ENCODE measurements around the gene PDIK1L. TPM values are rescaled to one million over a fixed set of nuclear protein-coding genes. Genes with fewer than 3 reads are reported as not detected.
A peak's percentile ranks its signal among the peaks of the same experiment; 100 is the strongest.

The PDIK1L gene
- total RNA-seq, 1 experiment from 2014 or later: 5.6 TPM

DNA sequence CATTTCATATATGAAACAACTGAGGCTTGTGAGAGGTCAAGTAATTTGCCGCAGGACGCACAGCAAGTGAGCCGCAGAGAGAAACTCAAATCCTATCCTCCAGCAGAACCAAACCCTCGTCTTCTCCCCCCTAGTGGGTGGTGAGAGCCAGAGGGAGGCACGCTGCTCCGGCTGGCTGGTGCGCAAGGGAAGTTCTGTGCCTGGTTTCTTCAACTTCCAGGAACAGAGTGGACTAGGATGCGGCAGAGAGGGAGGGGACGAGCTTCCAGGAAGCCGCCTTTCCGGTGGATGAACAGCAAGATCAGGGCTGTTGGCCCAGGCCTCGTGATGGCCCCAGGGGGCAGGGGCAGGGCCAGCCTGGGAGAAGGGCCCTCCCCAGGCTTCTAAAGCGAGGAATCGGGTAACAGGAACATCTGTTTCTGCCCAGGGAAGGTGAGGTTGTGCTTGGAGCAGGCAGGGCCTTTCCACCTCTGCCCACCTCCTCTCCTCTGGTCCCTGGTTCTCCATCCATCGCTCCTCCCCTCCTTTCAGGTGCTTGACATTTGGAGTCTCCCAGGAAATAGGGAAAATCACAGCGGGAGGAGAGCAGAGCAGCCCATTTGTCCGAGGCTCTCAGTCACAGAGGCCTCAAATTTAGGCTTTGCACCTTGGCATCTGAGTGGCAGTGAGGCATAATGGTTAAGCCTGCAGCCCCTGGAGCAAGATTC, 16.8 kb upstream of the PDIK1L start:
- Histone ChIP-seq H3K18ac (ENCODE audit: insufficient read length, low read depth, low read length) (no peak overlapping the region), H4K91ac (ENCODE audit: insufficient read length, low read depth, low read length) (no peak overlapping the region), H2BK120ac (ENCODE audit: low read depth, low read length, poor library complexity, severe bottlenecking) (no peak overlapping the region), H3K79me2 (ENCODE audit: insufficient read depth, low read length) (no peaks in the 10 kb centered on the region), H2AFZ (ENCODE audit: low read length) (no peak overlapping the region), H3T11ph (ENCODE audit: low read length) (no peak overlapping the region), H3K23ac (ENCODE audit: insufficient read length, low read depth, low read length) (no peak overlapping the region), H4K5ac (ENCODE audit: insufficient read length, low read depth, low read length) (no peak overlapping the region), H4K20me1 (ENCODE audit: control insufficient read depth, insufficient read depth, insufficient read length) (no peaks in the 10 kb centered on the region), H3K23me2 (ENCODE audit: insufficient read length, low read depth, low read length, poor library complexity, severe bottlenecking) (no peaks in the 10 kb centered on the region), H3K56ac (ENCODE audit: insufficient read length, low read depth, low read length) (no peak overlapping the region), H3K4ac (ENCODE audit: low read depth, low read length) (no peak overlapping the region), H3K9me3 (ENCODE audit: control insufficient read depth, low read depth, low read length) (no peaks in the 10 kb centered on the region), H3K79me1 (ENCODE audit: insufficient read depth, low read depth, low read length, poor library complexity, severe bottlenecking) (no peaks in the 10 kb centered on the region), H3K27ac (ENCODE audit: insufficient read length, low read depth, low read length) (no peak overlapping the region), H2BK15ac (ENCODE audit: low read depth, low read length) (no peak overlapping the region), H3K27me3 (ENCODE audit: insufficient read depth, low read length) (no peaks in the 10 kb centered on the region), H4K8ac (replicated peaks; ENCODE audit: insufficient read length, low read depth, low read length) (no peak overlapping the region), H2AK5ac (ENCODE audit: insufficient read length, low read length) (no peak overlapping the region), H3K14ac (ENCODE audit: insufficient read depth, low read length) (peak overlapping the region; percentile 45; the same call in 1 of the 2 replicates), H2BK20ac (ENCODE audit: low read depth, low read length, poor library complexity, severe bottlenecking) (no peak overlapping the region), H3K4me2 (ENCODE audit: insufficient read depth, insufficient read length, low read length) (no peak overlapping the region), H3K4me1 (ENCODE audit: insufficient read depth, low read length) (peaks cover 6% of the 10 kb centered on the region; the same call in 1 of the 2 replicates), H2BK12ac (ENCODE audit: insufficient read length, low read depth, low read length) (no peak overlapping the region), H2BK5ac (ENCODE audit: insufficient read length, low read length) (no peak overlapping the region), H3K9ac (ENCODE audit: extremely low read depth, insufficient read length, low read length) (no peak overlapping the region)
- no peak overlapping the region for H3K27ac Mint-ChIP-seq
- no CpG with 5 or more reads among the region's 17 CpGs for WGBS (ENCODE audit: extremely low coverage, insufficient read length, low lambda C conversion rate)
- peaks cover 23% of the 10 kb centered on the region for H3K27me3 Mint-ChIP-seq (ENCODE audit: low read depth)
- peak overlapping the region in 1 of 2 experiments; percentile 45; a peak in 1 of 5 replicates for H3K4me3 Mint-ChIP-seq
- H3K4me1 Mint-ChIP-seq: peaks cover 23 to 36% of the 10 kb centered on the region in 2 experiments
- peak; percentile 92 for DNase-seq
- H3K36me3 Mint-ChIP-seq (ENCODE audit: insufficient read depth in 1 of 3, low read depth in 3 of 3): no peaks in the 10 kb centered on the region
- peaks cover 0 to 3% of the 10 kb centered on the region in 2 experiments; a peak in 1 of 5 replicates for H3K9me3 Mint-ChIP-seq
- TF ChIP-seq, protein P1, sequence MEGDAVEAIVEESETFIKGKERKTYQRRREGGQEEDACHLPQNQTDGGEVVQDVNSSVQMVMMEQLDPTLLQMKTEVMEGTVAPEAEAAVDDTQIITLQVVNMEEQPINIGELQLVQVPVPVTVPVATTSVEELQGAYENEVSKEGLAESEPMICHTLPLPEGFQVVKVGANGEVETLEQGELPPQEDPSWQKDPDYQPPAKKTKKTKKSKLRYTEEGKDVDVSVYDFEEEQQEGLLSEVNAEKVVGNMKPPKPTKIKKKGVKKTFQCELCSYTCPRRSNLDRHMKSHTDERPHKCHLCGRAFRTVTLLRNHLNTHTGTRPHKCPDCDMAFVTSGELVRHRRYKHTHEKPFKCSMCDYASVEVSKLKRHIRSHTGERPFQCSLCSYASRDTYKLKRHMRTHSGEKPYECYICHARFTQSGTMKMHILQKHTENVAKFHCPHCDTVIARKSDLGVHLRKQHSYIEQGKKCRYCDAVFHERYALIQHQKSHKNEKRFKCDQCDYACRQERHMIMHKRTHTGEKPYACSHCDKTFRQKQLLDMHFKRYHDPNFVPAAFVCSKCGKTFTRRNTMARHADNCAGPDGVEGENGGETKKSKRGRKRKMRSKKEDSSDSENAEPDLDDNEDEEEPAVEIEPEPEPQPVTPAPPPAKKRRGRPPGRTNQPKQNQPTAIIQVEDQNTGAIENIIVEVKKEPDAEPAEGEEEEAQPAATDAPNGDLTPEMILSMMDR (conservative IDR thresholded peaks at IDR 0.05): peak; percentile 31; the same call in 1 of the 3 replicates
